Endothelial cell of umbilical vein (primary cell): ENCODE data around the gene RLF. TPM values are rescaled to one million over a fixed set of nuclear protein-coding genes. Genes with fewer than 3 reads are reported as not detected.

Experiments used
- BruUV-seq: library from RNA; stranded (reverse); fragments of 400-500 nt; replicated peaks from 2 replicates; lab custom pipeline; 2021; lab: Mats Ljungman, UMichigan
- CTCF ChIA-PET: fragments of 300-600, 350-600 bp; sonication (Branson Sonifier 250); formaldehyde crosslinking; loops from one replicate; lab custom pipeline; 2021; ENCODE audit warnings: antibody characterized with exemption, inconsistent platforms; lab: Charles Lee
- POLR2A ChIA-PET: fragments of 300-600, 350-600 bp; sonication (Branson Sonifier 250); formaldehyde crosslinking; loops from one replicate; lab custom pipeline; 2021; ENCODE audit warnings: antibody characterized with exemption, inconsistent platforms; lab: Charles Lee
- DNase-seq: peaks from one replicate; pipeline ENCODE4 v3.0.0-alpha.2; 2011; ENCODE audit warnings: low read depth, low spot score
- FAIRE-seq: peaks from 2 replicates; lab custom pipeline; 2011; peaks lifted over from hg19 to GRCh38; lab: Jason Lieb, UNC
- H2AFZ ChIP-seq: 2 replicates; pipeline ENCODE4 v1.6.0; 2012; ENCODE audit warnings: low read depth, low read length, control low read depth, inconsistent platforms
- H3K27ac ChIP-seq: 2 replicates; pipeline ENCODE4 v1.5.1; 2011; ENCODE audit warnings: low read depth, mild to moderate bottlenecking, control low read depth, low read length, moderate library complexity; ENCODE audit not compliant: insufficient read depth
- H3K27me3 ChIP-seq, 2 experiments: 2 replicates each; pipeline versions ENCODE4 v1.6.0 to v1.6.1; 2011; ENCODE audit warnings: low read length in 2 of 2, mixed read lengths in 1 of 2; ENCODE audit not compliant: control insufficient read depth in 2 of 2, insufficient read depth in 2 of 2
- H3K36me3 ChIP-seq, 2 experiments: 2 replicates in 1 of 2; 3 replicates in 1 of 2; pipeline ENCODE4 v1.5.1; 2011; ENCODE audit warnings: low read length in 2 of 2, mild to moderate bottlenecking in 1 of 2, moderate library complexity in 1 of 2; ENCODE audit not compliant: control insufficient read depth in 2 of 2, insufficient read depth in 2 of 2; ENCODE audit errors: extremely low read depth in 1 of 2
- H3K4me1 ChIP-seq: 3 replicates; pipeline ENCODE4 v1.5.1; 2011; ENCODE audit warnings: mild to moderate bottlenecking, low read length; ENCODE audit not compliant: control insufficient read depth, insufficient read depth; ENCODE audit errors: extremely low read depth
- H3K4me2 ChIP-seq: 2 replicates; pipeline ENCODE4 v1.6.1; 2011; ENCODE audit warnings: low read length, control low read depth, mixed read lengths; ENCODE audit not compliant: insufficient read depth
- H3K4me3 ChIP-seq, 3 experiments: fragments of 200-600 bp in 1 of 3; sonication (generic), shearing (Covaris generic) in 1 of 3; replicated peaks in 1 of 3; 2 replicates each; pipeline ENCODE4 v1.5.1; 2011 to 2016; ENCODE audit warnings: control low read depth in 3 of 3, low read length in 3 of 3, mild to moderate bottlenecking in 2 of 3, inconsistent platforms in 1 of 3, low read depth in 1 of 3, moderate library complexity in 1 of 3; ENCODE audit not compliant: insufficient read depth in 1 of 3
- H3K79me2 ChIP-seq: 2 replicates; pipeline ENCODE4 v1.6.0; 2012; ENCODE audit warnings: low read length, inconsistent platforms; ENCODE audit not compliant: control insufficient read depth, insufficient read depth
- H3K9ac ChIP-seq: replicated peaks from 2 replicates; pipeline ENCODE3; 2011; ENCODE audit warnings: low read length, control low read depth; ENCODE audit not compliant: insufficient read depth; ENCODE audit errors: extremely low read depth
- H3K9me1 ChIP-seq: replicated peaks from 3 replicates; pipeline ENCODE4 v1.6.0; 2011; ENCODE audit warnings: mild to moderate bottlenecking, low read length; ENCODE audit not compliant: control insufficient read depth, insufficient read depth; ENCODE audit errors: extremely low read depth
- H3K9me3 ChIP-seq: replicated peaks from 2 replicates; pipeline ENCODE4 v1.5.1; 2012; ENCODE audit warnings: low read length, inconsistent platforms; ENCODE audit not compliant: control insufficient read depth, insufficient read depth
- H4K20me1 ChIP-seq: replicated peaks from 2 replicates; pipeline ENCODE3; 2011; ENCODE audit warnings: mild to moderate bottlenecking, low read length; ENCODE audit not compliant: control insufficient read depth, insufficient read depth; ENCODE audit errors: extremely low read depth
- GATA2 ChIP-seq: IDR thresholded peaks from 2 replicates; pipeline ENCODE4 v1.7.0; 2011; ENCODE audit warnings: low read depth, mild to moderate bottlenecking, moderate library complexity, mixed read lengths, low read length; ENCODE audit not compliant: insufficient read length, insufficient read depth
- JUN ChIP-seq: IDR thresholded peaks from 2 replicates; pipeline ENCODE4 v1.6.1; 2011; ENCODE audit warnings: borderline replicate concordance, low read depth; ENCODE audit not compliant: insufficient read length, insufficient read depth
- POLR2A ChIP-seq: IDR thresholded peaks from 2 replicates; pipeline ENCODE4 v1.6.1; 2012; ENCODE audit warnings: low read depth, mild to moderate bottlenecking, control low read depth, low read length
- POLR2AphosphoS5 ChIP-seq: IDR thresholded peaks from 2 replicates; pipeline ENCODE4 v1.6.1; 2012; ENCODE audit warnings: low read depth, mild to moderate bottlenecking, control low read depth, low read length, moderate library complexity; ENCODE audit not compliant: insufficient read depth
- dilution Hi-C: fragments of 300-500 bp; cut with MboI; formaldehyde crosslinking; loops from one replicate; pipeline ENCODE4 v1.15.0; 2019; ENCODE audit warnings: low sequenced_read_pairs; ENCODE audit not compliant: extremely low pct_ligation_motif_present
- intact Hi-C: fragments of 100-400 bp; cut with micrococcal nuclease; formaldehyde crosslinking; loops from one replicate; pipeline ENCODE4 v1.10.0; 2022
- polyA plus RNA-seq, 4 experiments: library from polyadenylated mRNA; depleted of rRNA in 3 of 4; stranded (reverse) in 3 of 4; unstranded in 1 of 4; fragments of >200 nt; gene quantifications; 2 replicates each; pipeline versions ENCODE4 v1.2.1 to v1.2.3, GENCODE V29; 2011 to 2012; ENCODE audit warnings: missing spikeins in 1 of 4
- total RNA-seq: library from RNA; stranded (reverse); gene quantifications from 2 replicates; pipeline ENCODE4 v1.2.3, GENCODE V29; 2021
- TF ChIP-seq, protein P1 (sequence below), 2 donors: IDR thresholded peaks; 1 replicate in 1 of 2; 2 replicates in 1 of 2; pipeline ENCODE4 v1.5.1; 2011; ENCODE audit warnings: low read length in 2 of 2, mild to moderate bottlenecking in 2 of 2, moderate library complexity in 2 of 2, control low read depth in 1 of 2, inconsistent platforms in 1 of 2, low read depth in 1 of 2; ENCODE audit not compliant: insufficient read depth in 1 of 2; ENCODE audit errors: extremely low read depth in 1 of 2

Gene RLF
- total and polyA plus RNA-seq, 2 donors (not counting 3 experiments of a cell fraction or from before 2014, with no cell fraction given) = 2.7 to 9.4 TPM

DNA sequence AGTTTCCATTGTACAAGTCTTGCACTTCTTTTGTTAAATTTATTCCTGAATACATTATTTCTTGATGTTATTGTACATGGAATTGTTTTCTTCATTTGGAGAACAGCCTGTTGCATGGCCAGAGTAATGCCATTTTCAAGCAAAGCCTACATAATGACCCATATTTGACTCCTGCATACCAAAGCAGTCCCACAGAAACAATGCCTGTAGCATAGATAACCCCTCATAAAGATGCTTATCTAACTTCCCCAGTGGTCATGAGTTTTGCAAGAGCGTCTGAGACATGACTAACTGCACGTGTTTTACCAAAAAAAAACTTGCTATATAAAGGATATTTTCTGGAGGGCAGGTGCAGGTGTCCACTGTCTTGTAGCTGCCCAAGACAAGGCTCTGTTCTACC lies 30.3 kb upstream of the RLF start:
- FAIRE-seq = peak; percentile 74
- no peaks in the 10 kb centered on the region for H3K36me3 ChIP-seq
- peaks cover 11 to 15% of the 10 kb centered on the region in 2 experiments for H3K27me3 ChIP-seq
- peak; percentile 87 for DNase-seq
- H3K4me3 ChIP-seq = no peak overlapping the region
- no peaks in the 10 kb centered on the region for H3K79me2 ChIP-seq
- no peak overlapping the region for H2AFZ ChIP-seq
- BruUV-seq = no TSS peak
- ChIA-PET CTCF (interaction anchor here (1.3 to 6.2 kb wide), 6 partner anchors 11 to 307 kb away, joined by 4 to 38 read pairs (median 4); no protein-coding TSS in a partner anchor), POLR2A (no interaction called here)
- no peaks in the 10 kb centered on the region for H4K20me1 ChIP-seq
- H3K9me3 ChIP-seq = no peaks in the 10 kb centered on the region
- intact Hi-C loops (no loop called here), dilution Hi-C loops (no loop called here)
- peak overlapping the region; percentile 42 for H3K4me2 ChIP-seq
- no peak overlapping the region for H3K27ac ChIP-seq
- H3K9ac ChIP-seq = no peak overlapping the region
- H3K9me1 ChIP-seq = no peaks in the 10 kb centered on the region
- H3K4me1 ChIP-seq = peaks cover 13% of the 10 kb centered on the region
- TF ChIP-seq GATA2 = peak; percentile 82
- TF ChIP-seq, protein P1, sequence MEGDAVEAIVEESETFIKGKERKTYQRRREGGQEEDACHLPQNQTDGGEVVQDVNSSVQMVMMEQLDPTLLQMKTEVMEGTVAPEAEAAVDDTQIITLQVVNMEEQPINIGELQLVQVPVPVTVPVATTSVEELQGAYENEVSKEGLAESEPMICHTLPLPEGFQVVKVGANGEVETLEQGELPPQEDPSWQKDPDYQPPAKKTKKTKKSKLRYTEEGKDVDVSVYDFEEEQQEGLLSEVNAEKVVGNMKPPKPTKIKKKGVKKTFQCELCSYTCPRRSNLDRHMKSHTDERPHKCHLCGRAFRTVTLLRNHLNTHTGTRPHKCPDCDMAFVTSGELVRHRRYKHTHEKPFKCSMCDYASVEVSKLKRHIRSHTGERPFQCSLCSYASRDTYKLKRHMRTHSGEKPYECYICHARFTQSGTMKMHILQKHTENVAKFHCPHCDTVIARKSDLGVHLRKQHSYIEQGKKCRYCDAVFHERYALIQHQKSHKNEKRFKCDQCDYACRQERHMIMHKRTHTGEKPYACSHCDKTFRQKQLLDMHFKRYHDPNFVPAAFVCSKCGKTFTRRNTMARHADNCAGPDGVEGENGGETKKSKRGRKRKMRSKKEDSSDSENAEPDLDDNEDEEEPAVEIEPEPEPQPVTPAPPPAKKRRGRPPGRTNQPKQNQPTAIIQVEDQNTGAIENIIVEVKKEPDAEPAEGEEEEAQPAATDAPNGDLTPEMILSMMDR (IDR thresholded peaks at IDR 0.05; ENCODE audit: extremely low read depth in 1 of 2, insufficient read depth in 1 of 2, low read depth in 1 of 2, low read length in 2 of 2) = no peak
- no peak for TF ChIP-seq POLR2A
- peak; percentile 30 for TF ChIP-seq POLR2AphosphoS5
- peak; percentile 36 for TF ChIP-seq JUN
